ENCODE measurements around the gene MARK2. TPM values are rescaled to one million over a fixed set of nuclear protein-coding genes. Genes with fewer than 3 reads are reported as not detected.

The MARK2 gene
- total and polyA plus RNA-seq, 4 donors: 12.2 to 32.5 (median 23.9) TPM

DNA sequence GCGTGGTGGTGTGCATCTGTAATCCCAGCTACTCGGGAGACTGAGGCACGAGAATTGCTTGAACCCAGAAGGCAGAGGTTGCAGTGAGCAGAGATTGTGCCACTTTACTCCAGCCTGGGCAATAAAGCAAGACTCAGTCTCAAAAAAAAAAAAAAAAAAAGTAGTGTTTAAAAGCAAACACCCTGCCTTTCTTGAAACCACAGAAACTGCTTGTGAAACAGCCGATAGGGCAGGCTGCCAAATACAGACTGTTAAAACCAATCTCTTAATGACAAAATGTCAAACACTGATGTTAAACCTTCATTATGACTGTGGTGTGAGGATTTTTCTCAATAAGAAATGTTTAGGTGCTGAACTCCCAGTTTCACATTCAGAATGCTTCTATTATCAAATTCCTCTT lies 27.3 kb downstream of the MARK2 start:
- 57% methylated on average over 3 of the region's 4 CpGs for WGBS (ENCODE audit: insufficient coverage)
- DNase-seq (ENCODE audit: low read depth in 4 of 6, low spot score in 6 of 6): peak in 2 of 6 donors; percentile 67 to 68

DNA sequence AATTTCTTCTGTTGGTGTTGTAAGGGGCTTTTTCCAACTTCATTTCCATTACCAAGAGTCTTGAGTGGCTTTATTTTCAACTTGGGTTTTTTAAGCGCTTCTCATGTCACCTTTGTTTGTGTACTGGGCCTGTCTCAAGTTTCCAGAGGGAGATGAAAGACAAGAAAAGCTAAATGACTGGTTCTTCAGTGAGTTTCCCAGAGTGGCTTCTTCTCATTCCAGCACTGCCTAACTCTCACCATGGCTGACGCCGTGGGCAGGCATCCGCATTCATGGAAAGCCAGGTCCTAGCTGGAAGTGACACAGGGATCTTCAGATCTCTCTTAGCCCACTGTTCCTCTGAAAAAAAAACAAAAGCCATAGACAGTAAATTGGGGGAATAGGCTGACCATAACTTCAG lies 28.6 kb downstream of the MARK2 start:
- H3K4me1 ChIP-seq (ENCODE audit: control insufficient read depth, insufficient read depth, low read length): peaks cover 44% of the 10 kb centered on the region
- 100% methylated on average over 1 of the region's 4 CpGs for WGBS (ENCODE audit: insufficient coverage)

More for the DNA sequence above, 27.3 kb downstream of the MARK2 start:
- no peak overlapping the region for H3K27ac ChIP-seq (ENCODE audit: low read depth, low read length)
- peaks cover 16% of the 10 kb centered on the region for H3K36me3 ChIP-seq (ENCODE audit: control insufficient read depth, insufficient read depth, low read length)
- peaks cover 35% of the 10 kb centered on the region for H3K4me1 ChIP-seq (ENCODE audit: control insufficient read depth, insufficient read depth, low read length)
- H3K9me3 ChIP-seq (ENCODE audit: control insufficient read depth, insufficient read depth, low read length): no peaks in the 10 kb centered on the region
- no peaks in the 10 kb centered on the region for H3K27me3 ChIP-seq (ENCODE audit: control insufficient read depth, insufficient read depth, low read length)
- no peak overlapping the region for H3K4me3 ChIP-seq (ENCODE audit: low read depth, low read length)

GRCh38 chr11:63868399-63869064 lies 29.6 kb downstream of the MARK2 start:
- Histone ChIP-seq H3K9me3 (ENCODE audit: control insufficient read depth, insufficient read depth, low read length) (no peaks in the 10 kb centered on the region), H3K27me3 (ENCODE audit: control insufficient read depth, insufficient read depth, low read length) (no peaks in the 10 kb centered on the region), H3K36me3 (ENCODE audit: control insufficient read depth, insufficient read depth, low read length) (peaks cover 11% of the 10 kb centered on the region), H3K4me3 (ENCODE audit: low read depth, low read length) (no peak overlapping the region), H3K27ac (ENCODE audit: low read depth, low read length) (no peak overlapping the region), H3K4me1 (ENCODE audit: control insufficient read depth, insufficient read depth, low read length) (peaks cover 48% of the 10 kb centered on the region)
- 58% methylated on average over 9 of the region's 9 CpGs for WGBS (ENCODE audit: insufficient coverage)
- no peak for DNase-seq (ENCODE audit: low read depth in 4 of 6, low spot score in 6 of 6)

More for the DNA sequence above, 28.6 kb downstream of the MARK2 start:
- DNase-seq (ENCODE audit: low read depth in 4 of 6, low spot score in 6 of 6): no peak
- no peak overlapping the region for H3K27ac ChIP-seq (ENCODE audit: low read depth, low read length)
- no peaks in the 10 kb centered on the region for H3K27me3 ChIP-seq (ENCODE audit: control insufficient read depth, insufficient read depth, low read length)
- peaks cover 11% of the 10 kb centered on the region for H3K36me3 ChIP-seq (ENCODE audit: control insufficient read depth, insufficient read depth, low read length)
- H3K9me3 ChIP-seq (ENCODE audit: control insufficient read depth, insufficient read depth, low read length): no peaks in the 10 kb centered on the region
- H3K4me3 ChIP-seq (ENCODE audit: low read depth, low read length): no peak overlapping the region

DNA sequence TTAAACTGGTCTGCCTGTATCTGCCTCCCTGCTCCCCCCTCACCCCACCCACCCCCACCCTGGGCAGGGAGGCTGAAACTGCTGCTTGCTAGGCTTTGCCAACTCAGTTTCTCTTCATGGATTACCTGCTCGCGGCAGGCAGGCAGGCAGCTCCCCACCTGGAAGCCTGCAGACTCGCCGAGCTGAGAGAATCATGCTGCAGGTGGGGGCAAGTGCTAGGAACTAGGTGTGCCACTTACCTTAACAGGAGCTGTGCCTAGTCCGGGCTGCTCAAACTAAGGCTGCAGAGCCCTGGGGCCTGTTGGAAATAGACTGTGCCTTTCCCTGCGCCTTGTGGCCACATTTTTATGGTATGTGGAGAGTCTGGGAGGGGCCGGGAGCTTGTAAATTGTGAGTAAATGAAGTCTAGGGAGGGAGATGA lies 30.3 kb downstream of the MARK2 start:
- H3K27ac ChIP-seq (ENCODE audit: low read depth, low read length): no peak overlapping the region

GRCh38 chr11:63869683-63870082 lies 30.8 kb downstream of the MARK2 start:
- DNase-seq (ENCODE audit: low read depth in 4 of 6, low spot score in 6 of 6): no peak
- 79% methylated on average over 8 of the region's 8 CpGs for WGBS (ENCODE audit: insufficient coverage)
- no peaks in the 10 kb centered on the region for H3K27me3 ChIP-seq (ENCODE audit: control insufficient read depth, insufficient read depth, low read length)
- no peaks in the 10 kb centered on the region for H3K9me3 ChIP-seq (ENCODE audit: control insufficient read depth, insufficient read depth, low read length)
- H3K36me3 ChIP-seq (ENCODE audit: control insufficient read depth, insufficient read depth, low read length): peaks cover 11% of the 10 kb centered on the region
- peaks cover 50% of the 10 kb centered on the region for H3K4me1 ChIP-seq (ENCODE audit: control insufficient read depth, insufficient read depth, low read length)
- no peak overlapping the region for H3K4me3 ChIP-seq (ENCODE audit: low read depth, low read length)
- H3K27ac ChIP-seq (ENCODE audit: low read depth, low read length): no peak overlapping the region

More for the DNA sequence above, 30.3 kb downstream of the MARK2 start:
- H3K27me3 ChIP-seq (ENCODE audit: control insufficient read depth, insufficient read depth, low read length): no peaks in the 10 kb centered on the region
- H3K36me3 ChIP-seq (ENCODE audit: control insufficient read depth, insufficient read depth, low read length): peaks cover 11% of the 10 kb centered on the region
- no peak for DNase-seq (ENCODE audit: low read depth in 4 of 6, low spot score in 6 of 6)
- H3K9me3 ChIP-seq (ENCODE audit: control insufficient read depth, insufficient read depth, low read length): no peaks in the 10 kb centered on the region
- H3K4me3 ChIP-seq (ENCODE audit: low read depth, low read length): no peak overlapping the region
- WGBS (ENCODE audit: insufficient coverage): 84% methylated on average over 7 of the region's 7 CpGs
- peaks cover 50% of the 10 kb centered on the region for H3K4me1 ChIP-seq (ENCODE audit: control insufficient read depth, insufficient read depth, low read length)

GRCh38 chr11:63870351-63871140 lies 31.6 kb downstream of the MARK2 start:
- Histone ChIP-seq H3K4me3 (ENCODE audit: low read depth, low read length) (no peak overlapping the region), H3K27me3 (ENCODE audit: control insufficient read depth, insufficient read depth, low read length) (no peaks in the 10 kb centered on the region), H3K4me1 (ENCODE audit: control insufficient read depth, insufficient read depth, low read length) (peaks cover 43% of the 10 kb centered on the region), H3K9me3 (ENCODE audit: control insufficient read depth, insufficient read depth, low read length) (no peaks in the 10 kb centered on the region), H3K27ac (ENCODE audit: low read depth, low read length) (peak overlapping the region; percentile 13), H3K36me3 (ENCODE audit: control insufficient read depth, insufficient read depth, low read length) (peaks cover 7% of the 10 kb centered on the region)
- WGBS (ENCODE audit: insufficient coverage): 75% methylated on average over 12 of the region's 14 CpGs
- peak in 1 of 6 donors; percentile 15 for DNase-seq (ENCODE audit: low read depth in 4 of 6, low spot score in 6 of 6)

DNA sequence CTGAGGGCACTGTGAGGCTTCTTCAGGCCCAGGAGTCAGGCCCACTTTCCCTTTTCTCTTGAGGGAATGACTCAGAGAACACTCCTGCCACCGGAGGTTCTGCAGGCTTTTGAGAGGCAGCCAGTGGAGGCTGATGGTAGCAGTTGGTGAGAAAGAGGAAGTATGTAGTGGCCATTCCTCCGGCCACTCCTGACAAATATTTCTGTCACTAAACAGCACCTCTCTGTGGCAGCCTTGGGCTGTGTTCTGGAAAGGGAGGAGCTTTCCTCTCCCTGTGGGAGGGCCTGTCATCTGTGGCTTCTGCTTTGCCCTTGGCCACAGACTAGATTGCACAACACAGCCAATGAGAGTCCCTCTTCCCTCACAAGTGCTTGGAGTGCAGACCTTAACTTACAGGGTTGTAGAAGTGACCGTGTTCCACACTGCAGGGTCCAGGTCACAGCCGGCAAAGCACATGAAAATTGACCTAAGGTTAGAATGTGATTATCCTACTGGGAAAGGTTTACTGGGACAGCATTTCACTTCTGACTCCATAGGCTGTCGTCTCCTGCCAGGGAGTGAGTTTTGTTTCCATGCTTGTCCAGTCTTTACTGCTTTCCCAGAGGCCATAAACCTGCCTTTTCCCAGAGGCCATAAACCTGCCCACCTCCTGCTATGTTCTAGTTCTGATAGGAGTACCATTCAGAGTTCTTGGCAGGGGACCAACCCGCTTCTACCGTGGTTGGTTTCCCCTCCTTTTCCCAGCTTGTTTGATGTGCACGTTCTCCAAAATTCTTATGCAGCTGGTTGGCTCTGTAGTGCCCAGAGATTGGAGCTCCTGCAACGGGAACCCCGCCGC lies 33.3 kb downstream of the MARK2 start:
- Histone ChIP-seq H3K36me3 (ENCODE audit: control insufficient read depth, insufficient read depth, low read length) (peaks cover 3% of the 10 kb centered on the region), H3K4me3 (ENCODE audit: low read depth, low read length) (no peak overlapping the region), H3K27ac (ENCODE audit: low read depth, low read length) (peak overlapping the region; percentile 61), H3K27me3 (ENCODE audit: control insufficient read depth, insufficient read depth, low read length) (no peaks in the 10 kb centered on the region), H3K9me3 (ENCODE audit: control insufficient read depth, insufficient read depth, low read length) (no peaks in the 10 kb centered on the region), H3K4me1 (ENCODE audit: control insufficient read depth, insufficient read depth, low read length) (peaks cover 37% of the 10 kb centered on the region)
- peak in 2 of 6 donors; percentile 61 to 73 for DNase-seq (ENCODE audit: low read depth in 4 of 6, low spot score in 6 of 6)
- no CpG with 5 or more reads among the region's 11 CpGs for WGBS (ENCODE audit: insufficient coverage)

- DNase-seq (ENCODE audit: low read depth in 4 of 6, low spot score in 6 of 6): no peak
- Histone ChIP-seq H3K9me3 (ENCODE audit: control insufficient read depth, insufficient read depth, low read length) (no peaks in the 10 kb centered on the region), H3K4me1 (ENCODE audit: control insufficient read depth, insufficient read depth, low read length) (peaks cover 39% of the 10 kb centered on the region), H3K36me3 (ENCODE audit: control insufficient read depth, insufficient read depth, low read length) (peaks cover 3% of the 10 kb centered on the region), H3K27ac (ENCODE audit: low read depth, low read length) (no peak overlapping the region), H3K4me3 (ENCODE audit: low read depth, low read length) (no peak overlapping the region), H3K27me3 (ENCODE audit: control insufficient read depth, insufficient read depth, low read length) (no peaks in the 10 kb centered on the region)
- 72% methylated on average over 4 of the region's 5 CpGs for WGBS (ENCODE audit: insufficient coverage)
Observed at GRCh38 chr11:63872800-63873197, 33.9 kb downstream of the MARK2 start.

GRCh38 chr11:63873311-63873710 lies 34.4 kb downstream of the MARK2 start:
- H3K27ac ChIP-seq (ENCODE audit: low read depth, low read length): no peak overlapping the region
- no peaks in the 10 kb centered on the region for H3K9me3 ChIP-seq (ENCODE audit: control insufficient read depth, insufficient read depth, low read length)
- no peak for DNase-seq (ENCODE audit: low read depth in 4 of 6, low spot score in 6 of 6)
- H3K36me3 ChIP-seq (ENCODE audit: control insufficient read depth, insufficient read depth, low read length): peaks cover 3% of the 10 kb centered on the region
- WGBS (ENCODE audit: insufficient coverage): no CpG with 5 or more reads among the region's 5 CpGs
- no peak overlapping the region for H3K4me3 ChIP-seq (ENCODE audit: low read depth, low read length)
- peaks cover 40% of the 10 kb centered on the region for H3K4me1 ChIP-seq (ENCODE audit: control insufficient read depth, insufficient read depth, low read length)
- H3K27me3 ChIP-seq (ENCODE audit: control insufficient read depth, insufficient read depth, low read length): no peaks in the 10 kb centered on the region
